Panc1 (cell line): ENCODE results near the gene NELFCD.

Source experiments
- CTCF ChIP-seq: fragments of 450-650 bp; IDR thresholded peaks from 2 replicates; pipeline ENCODE4 v1.5.1; 2017; ENCODE audit warnings: mild to moderate bottlenecking
- POLR2AphosphoS5 ChIP-seq: IDR thresholded peaks from 2 replicates; pipeline ENCODE4 v1.6.1; 2012; ENCODE audit warnings: mild to moderate bottlenecking, low read depth, low read length, moderate library complexity

GRCh38 chr20:58984691-58985090, 3.6 kb downstream of the NELFCD start:
- TF ChIP-seq CTCF = no peak
- no peak for TF ChIP-seq POLR2AphosphoS5
